Sigmoid colon (tissue), 4 donors: ENCODE data around the gene NLGN3.

Experiments
- EP300 ChIP-seq, 4 donors: sonication (generic); formaldehyde crosslinking; IDR thresholded peaks; one replicate each; pipeline ENCODE4 v1.6.1; 2017; ENCODE audit warnings: antibody characterized with exemption in 4 of 4
- POLR2AphosphoS5 ChIP-seq, 4 donors: sonication (generic); formaldehyde crosslinking; IDR thresholded peaks; one replicate each; pipeline ENCODE4 v1.6.1; 2017; ENCODE audit warnings: antibody characterized with exemption in 4 of 4
- TF ChIP-seq, protein P1 (sequence below), 4 experiments: fragments of 450-650 bp in 3 of 4; fragments of 200-600 bp in 1 of 4; IDR thresholded peaks; one replicate each; pipeline ENCODE4 v1.5.1; 2016 to 2019; ENCODE audit warnings: antibody characterized with exemption in 4 of 4, mild to moderate bottlenecking in 3 of 4, moderate library complexity in 2 of 4

GRCh38 chrX:71184092-71184491, 39.5 kb downstream of the NLGN3 start:
- no peak for TF ChIP-seq POLR2AphosphoS5 (IDR thresholded peaks at IDR 0.05)
- TF ChIP-seq, protein P1, sequence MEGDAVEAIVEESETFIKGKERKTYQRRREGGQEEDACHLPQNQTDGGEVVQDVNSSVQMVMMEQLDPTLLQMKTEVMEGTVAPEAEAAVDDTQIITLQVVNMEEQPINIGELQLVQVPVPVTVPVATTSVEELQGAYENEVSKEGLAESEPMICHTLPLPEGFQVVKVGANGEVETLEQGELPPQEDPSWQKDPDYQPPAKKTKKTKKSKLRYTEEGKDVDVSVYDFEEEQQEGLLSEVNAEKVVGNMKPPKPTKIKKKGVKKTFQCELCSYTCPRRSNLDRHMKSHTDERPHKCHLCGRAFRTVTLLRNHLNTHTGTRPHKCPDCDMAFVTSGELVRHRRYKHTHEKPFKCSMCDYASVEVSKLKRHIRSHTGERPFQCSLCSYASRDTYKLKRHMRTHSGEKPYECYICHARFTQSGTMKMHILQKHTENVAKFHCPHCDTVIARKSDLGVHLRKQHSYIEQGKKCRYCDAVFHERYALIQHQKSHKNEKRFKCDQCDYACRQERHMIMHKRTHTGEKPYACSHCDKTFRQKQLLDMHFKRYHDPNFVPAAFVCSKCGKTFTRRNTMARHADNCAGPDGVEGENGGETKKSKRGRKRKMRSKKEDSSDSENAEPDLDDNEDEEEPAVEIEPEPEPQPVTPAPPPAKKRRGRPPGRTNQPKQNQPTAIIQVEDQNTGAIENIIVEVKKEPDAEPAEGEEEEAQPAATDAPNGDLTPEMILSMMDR (IDR thresholded peaks at IDR 0.05) = no peak
- no peak for TF ChIP-seq EP300 (IDR thresholded peaks at IDR 0.05)
